H9 (cell line): Measurements from ENCODE around the gene SOCS3. TPM values are rescaled to one million over a fixed set of nuclear protein-coding genes. Genes with fewer than 3 reads are reported as not detected.

ENCODE experiments used
- DNase-seq: peaks from one replicate; pipeline ENCODE4 v3.0.0-alpha.2; 2017
- H2AFZ ChIP-seq: one replicate; pipeline ENCODE4 v1.6.1; 2013; ENCODE audit warnings: mild to moderate bottlenecking, low read length, control low read depth, moderate library complexity
- H2AK5ac ChIP-seq: 2 replicates; pipeline ENCODE4 v1.6.1; 2013; ENCODE audit warnings: low read length, control low read depth, mixed read lengths; ENCODE audit not compliant: insufficient read length
- H2BK120ac ChIP-seq: one replicate; pipeline ENCODE4 v1.6.1; 2013; ENCODE audit warnings: low read depth, mild to moderate bottlenecking, low read length, control low read depth, inconsistent platforms; ENCODE audit not compliant: poor library complexity, severe bottlenecking
- H2BK12ac ChIP-seq: 2 replicates; pipeline ENCODE4 v1.6.1; 2013; ENCODE audit warnings: low read length, control low read depth, mixed read lengths, low read depth; ENCODE audit not compliant: insufficient read length
- H2BK15ac ChIP-seq: 2 replicates; pipeline ENCODE4 v1.6.1; 2013; ENCODE audit warnings: low read depth, low read length, control low read depth
- H2BK20ac ChIP-seq: one replicate; pipeline ENCODE4 v1.6.1; 2013; ENCODE audit warnings: low read depth, mild to moderate bottlenecking, low read length, control low read depth, inconsistent platforms; ENCODE audit not compliant: poor library complexity, severe bottlenecking
- H2BK5ac ChIP-seq: 2 replicates; pipeline ENCODE4 v1.6.1; 2013; ENCODE audit warnings: low read length, control low read depth, mixed read lengths; ENCODE audit not compliant: insufficient read length
- H3K14ac ChIP-seq: 2 replicates; pipeline ENCODE4 v1.6.1; 2013; ENCODE audit warnings: low read length, control low read depth; ENCODE audit not compliant: insufficient read depth
- H3K18ac ChIP-seq: 2 replicates; pipeline ENCODE4 v1.6.1; 2013; ENCODE audit warnings: low read depth, mild to moderate bottlenecking, mixed read lengths, low read length, control low read depth; ENCODE audit not compliant: insufficient read length
- H3K23ac ChIP-seq: 2 replicates; pipeline ENCODE4 v1.6.1; 2013; ENCODE audit warnings: low read length, control low read depth, mixed read lengths, low read depth; ENCODE audit not compliant: insufficient read length
- H3K23me2 ChIP-seq: 2 replicates; pipeline ENCODE4 v1.6.1; 2013; ENCODE audit warnings: low read depth, mild to moderate bottlenecking, mixed read lengths, low read length, control low read depth; ENCODE audit not compliant: insufficient read length, poor library complexity, severe bottlenecking
- H3K27ac ChIP-seq: 2 replicates; pipeline ENCODE4 v1.5.1; 2013; ENCODE audit warnings: low read length, control low read depth, mixed read lengths, low read depth; ENCODE audit not compliant: insufficient read length
- H3K27me3 ChIP-seq: 2 replicates; pipeline ENCODE4 v1.6.1; 2013; ENCODE audit warnings: low read length, control low read depth, inconsistent platforms; ENCODE audit not compliant: insufficient read depth
- H3K4ac ChIP-seq: 2 replicates; pipeline ENCODE4 v1.6.1; 2013; ENCODE audit warnings: low read depth, mild to moderate bottlenecking, control low read depth, inconsistent platforms, low read length, moderate library complexity
- H3K4me1 ChIP-seq: 2 replicates; pipeline ENCODE4 v1.6.1; 2013; ENCODE audit warnings: low read length, control low read depth, inconsistent platforms; ENCODE audit not compliant: insufficient read depth
- H3K4me2 ChIP-seq: 2 replicates; pipeline ENCODE4 v1.6.1; 2013; ENCODE audit warnings: low read length, control low read depth, mixed read lengths; ENCODE audit not compliant: insufficient read length, insufficient read depth
- H3K56ac ChIP-seq: 2 replicates; pipeline ENCODE4 v1.6.1; 2013; ENCODE audit warnings: low read depth, mild to moderate bottlenecking, mixed read lengths, low read length, control low read depth; ENCODE audit not compliant: insufficient read length
- H3K79me1 ChIP-seq: 2 replicates; pipeline ENCODE4 v1.6.1; 2013; ENCODE audit warnings: low read depth, mild to moderate bottlenecking, moderate library complexity, low read length, control low read depth, inconsistent platforms; ENCODE audit not compliant: insufficient read depth, poor library complexity, severe bottlenecking
- H3K79me2 ChIP-seq: 2 replicates; pipeline ENCODE4 v1.6.1; 2013; ENCODE audit warnings: low read length, control low read depth, inconsistent platforms; ENCODE audit not compliant: insufficient read depth
- H3K9ac ChIP-seq: 2 replicates; pipeline ENCODE4 v1.6.1; 2013; ENCODE audit warnings: low read length, control low read depth, mixed read lengths; ENCODE audit not compliant: insufficient read length; ENCODE audit errors: extremely low read depth
- H3K9me3 ChIP-seq: one replicate; pipeline ENCODE4 v1.6.1; 2013; ENCODE audit warnings: low read depth, low read length, inconsistent platforms; ENCODE audit not compliant: control insufficient read depth
- H3T11ph ChIP-seq: one replicate; pipeline ENCODE4 v1.6.1; 2013; ENCODE audit warnings: mild to moderate bottlenecking, low read length, control low read depth, inconsistent platforms
- H4K20me1 ChIP-seq: one replicate; pipeline ENCODE4 v1.6.1; 2013; ENCODE audit not compliant: control insufficient read depth, insufficient read length, insufficient read depth
- H4K5ac ChIP-seq: 2 replicates; pipeline ENCODE4 v1.6.1; 2013; ENCODE audit warnings: low read depth, mild to moderate bottlenecking, mixed read lengths, low read length, control low read depth; ENCODE audit not compliant: insufficient read length
- H4K8ac ChIP-seq: replicated peaks from 2 replicates; pipeline ENCODE4 v1.6.1; 2013; ENCODE audit warnings: low read length, control low read depth, mixed read lengths, low read depth; ENCODE audit not compliant: insufficient read length
- H4K91ac ChIP-seq: 2 replicates; pipeline ENCODE4 v1.6.1; 2013; ENCODE audit warnings: low read depth, mild to moderate bottlenecking, moderate library complexity, mixed read lengths, low read length, control low read depth; ENCODE audit not compliant: insufficient read length
- H3K27ac Mint-ChIP-seq, 3 experiments: 2 replicates in 2 of 3; 3 replicates in 1 of 3; pipeline ENCODE4 v1.8.0; 2020 to 2021; ENCODE audit warnings: mixed read lengths in 3 of 3, mild to moderate bottlenecking in 1 of 3, moderate library complexity in 1 of 3
- H3K27me3 Mint-ChIP-seq: 2 replicates; pipeline ENCODE4 v1.8.0; 2021; ENCODE audit warnings: low read depth, mild to moderate bottlenecking, moderate library complexity, mixed read lengths
- H3K36me3 Mint-ChIP-seq, 3 experiments: 2 replicates in 2 of 3; 3 replicates in 1 of 3; pipeline ENCODE4 v1.8.0; 2020 to 2021; ENCODE audit warnings: low read depth in 3 of 3, mixed read lengths in 3 of 3; ENCODE audit not compliant: insufficient read depth in 1 of 3
- H3K4me1 Mint-ChIP-seq, 2 experiments: 2 replicates each; pipeline ENCODE4 v1.8.0; 2020; ENCODE audit warnings: mixed read lengths in 2 of 2
- H3K4me3 Mint-ChIP-seq, 2 experiments: 2 replicates in 1 of 2; 3 replicates in 1 of 2; pipeline ENCODE4 v1.8.0; 2020 to 2021; ENCODE audit warnings: mild to moderate bottlenecking in 2 of 2, mixed read lengths in 2 of 2, moderate library complexity in 1 of 2
- H3K9me3 Mint-ChIP-seq, 2 experiments: 2 replicates in 1 of 2; 3 replicates in 1 of 2; pipeline ENCODE4 v1.8.0; 2020; ENCODE audit warnings: mild to moderate bottlenecking in 2 of 2, mixed read lengths in 2 of 2, moderate library complexity in 1 of 2
- CTCF ChIP-seq: fragments of 200-600 bp; sonication (generic); conservative IDR thresholded peaks from 3 replicates; pipeline ENCODE4 v1.8.0; 2021; ENCODE audit warnings: antibody characterized with exemption, mild to moderate bottlenecking
- WGBS: extraction: QIAGEN DNeasy Blood & Tissue Kit; methylation state at CpG from one replicate; pipeline ENCODE4 v1.1.7; 2013; ENCODE audit warnings: missing lambda C conversion rate, low lambda C conversion rate, mixed read lengths; ENCODE audit not compliant: insufficient read length; ENCODE audit errors: extremely low coverage; 5-methylcytosine and 5-hydroxymethylcytosine counted together
- total RNA-seq: library from RNA; stranded (reverse); gene quantifications from 2 replicates; pipeline ENCODE4 v1.2.1, GENCODE V29; 2021

Gene SOCS3
- total RNA-seq, 1 experiment from 2014 or later = 9.5 TPM

GRCh38 chr17:78395155-78395554 lies 35.3 kb upstream of the SOCS3 start:
- no peak overlapping the region for H3K9ac ChIP-seq

More at GRCh38 chr17:78395155-78395554, 35.3 kb upstream of the SOCS3 start:
- Histone ChIP-seq H2BK15ac (no peak overlapping the region), H3K14ac (no peak overlapping the region), H3K27me3 (no peaks in the 10 kb centered on the region), H4K91ac (no peak overlapping the region), H2BK20ac (no peak overlapping the region), H3T11ph (no peak overlapping the region), H3K4ac (no peak overlapping the region), H3K9me3 (no peaks in the 10 kb centered on the region), H2AFZ (no peak overlapping the region), H2AK5ac (no peak overlapping the region), H2BK120ac (no peak overlapping the region), H2BK5ac (no peak overlapping the region), H3K4me1 (0 out of 2 replicates have a peak, but pooled peaks cover 5% of the 10 kb centered on the region), H3K27ac (no peak overlapping the region), H4K20me1 (no peaks in the 10 kb centered on the region), H4K5ac (no peak overlapping the region), H2BK12ac (no peak overlapping the region), H3K18ac (no peak overlapping the region), H3K4me2 (no peak overlapping the region), H4K8ac (no peak overlapping the region), H3K56ac (no peak overlapping the region), H3K23ac (no peak overlapping the region), H3K23me2 (no peaks in the 10 kb centered on the region), H3K79me2 (peaks cover 20% of the 10 kb centered on the region; the same call in 1 of the 2 replicates), H3K79me1 (peaks cover 6% of the 10 kb centered on the region)
- Mint-ChIP-seq H3K36me3 (peaks cover 38 to 74% (median 68%) of the 10 kb centered on the region in 3 experiments; a peak in 6 of 7 replicates), H3K4me3 (no peak overlapping the region), H3K4me1 (peaks cover 7% of the 10 kb centered on the region in 2 experiments), H3K27ac (peak overlapping the region in 2 of 3 experiments; percentile 49 to 68; a peak in 5 of 7 replicates), H3K9me3 (no peaks in the 10 kb centered on the region), H3K27me3 (no peaks in the 10 kb centered on the region)
- no CpG with 5 or more reads among the region's 2 CpGs for WGBS
- no peak for TF ChIP-seq CTCF
- no peak for DNase-seq
